Right kidney (tissue), 1 donor: ENCODE results near the gene DTNB.
"Not testable (repeated sequence)": the region's sequence is repeated elsewhere in the genome, so short reads cannot be mapped to it uniquely, and the experiment has no call there.

Experiments used
- DNase-seq: peaks from one replicate; pipeline ENCODE4 v3.0.0-alpha.2; 2016

The DTNB gene

GRCh38 chr2:25417715-25418369, 255.5 kb downstream of the DTNB start:
- DNase-seq = no peak

DNA sequence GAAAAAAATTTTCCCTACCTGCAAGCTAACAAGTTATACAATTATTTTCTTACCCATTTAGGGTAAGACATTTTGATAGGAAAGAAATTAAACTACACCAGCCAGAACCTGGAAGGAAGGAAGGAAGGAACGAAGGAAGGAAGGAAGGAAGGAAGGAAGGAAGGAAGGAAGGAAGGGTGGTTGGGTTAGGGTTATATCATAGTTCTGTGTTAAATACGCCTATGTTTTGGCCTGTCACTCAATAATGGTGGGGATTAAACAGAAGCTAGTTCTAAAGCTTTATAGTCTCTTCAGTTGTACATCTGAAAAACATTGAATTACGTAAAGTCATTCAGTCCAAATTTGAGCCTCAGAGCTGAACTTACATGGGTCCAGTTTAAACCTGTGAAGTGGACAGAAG, 256.7 kb downstream of the DTNB start:
- DNase-seq = no peak

DNA sequence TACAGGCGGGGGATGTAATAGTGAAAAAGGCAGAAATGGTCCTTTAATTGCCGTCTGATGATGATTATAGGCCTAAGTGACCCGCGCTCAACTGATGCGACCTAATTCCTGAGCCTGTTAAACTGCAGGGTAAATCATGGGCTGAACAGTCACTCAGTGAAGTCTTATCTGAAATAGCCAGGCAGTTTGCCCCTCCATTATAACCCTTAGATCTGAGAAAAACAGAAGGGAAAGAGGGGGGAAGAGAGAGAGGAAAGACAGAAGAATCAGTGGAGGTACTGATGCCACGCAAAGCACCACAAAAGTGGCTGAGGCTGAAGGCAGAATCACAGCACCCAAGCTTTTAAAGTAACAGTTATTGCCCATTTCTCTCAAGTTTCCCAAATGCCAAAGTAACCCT, 258.6 kb downstream of the DTNB start:
- no peak for DNase-seq

GRCh38 chr2:25413409-25413808, 260.0 kb downstream of the DTNB start:
- DNase-seq = not testable (repeated sequence)

DNA sequence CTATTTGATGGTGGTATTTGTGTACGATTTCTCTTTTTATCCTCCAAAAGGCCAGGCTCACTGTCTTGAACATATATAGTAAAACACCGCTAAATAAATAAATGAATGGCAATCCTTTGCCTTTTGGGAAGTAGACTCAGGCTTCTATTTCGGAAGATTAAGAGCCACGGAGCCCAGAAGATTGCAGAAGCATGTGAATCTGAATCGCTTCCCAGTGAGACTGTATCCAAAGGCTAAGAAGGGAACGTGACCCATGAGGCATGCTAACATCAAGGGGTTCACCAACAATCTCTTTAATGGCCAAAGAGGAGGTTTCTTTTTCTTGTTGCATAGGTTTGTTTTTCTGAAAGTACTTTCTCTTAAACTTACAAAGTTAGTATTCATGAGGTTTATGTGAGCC, 261.6 kb downstream of the DTNB start:
- DNase-seq = no peak

DNA sequence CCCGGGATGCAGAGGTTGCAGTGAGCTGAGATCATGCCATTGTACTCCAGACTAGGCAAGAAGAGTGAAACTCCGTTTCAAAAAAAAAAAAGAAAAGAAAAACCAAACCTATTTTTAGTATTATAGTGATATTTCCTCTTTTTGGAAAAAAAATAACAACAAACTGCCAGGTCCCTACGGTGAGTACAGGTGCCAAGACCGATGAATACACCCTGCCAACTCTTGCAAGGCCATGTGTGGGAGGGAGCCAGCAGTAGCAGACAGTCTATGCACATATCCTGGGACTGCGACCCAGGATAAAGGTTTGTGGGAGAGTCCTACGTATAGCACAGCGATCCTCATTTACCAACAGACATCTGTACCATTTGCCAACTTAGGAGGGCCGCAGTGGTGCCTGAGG, 262.1 kb downstream of the DTNB start:
- DNase-seq = no peak

DNA sequence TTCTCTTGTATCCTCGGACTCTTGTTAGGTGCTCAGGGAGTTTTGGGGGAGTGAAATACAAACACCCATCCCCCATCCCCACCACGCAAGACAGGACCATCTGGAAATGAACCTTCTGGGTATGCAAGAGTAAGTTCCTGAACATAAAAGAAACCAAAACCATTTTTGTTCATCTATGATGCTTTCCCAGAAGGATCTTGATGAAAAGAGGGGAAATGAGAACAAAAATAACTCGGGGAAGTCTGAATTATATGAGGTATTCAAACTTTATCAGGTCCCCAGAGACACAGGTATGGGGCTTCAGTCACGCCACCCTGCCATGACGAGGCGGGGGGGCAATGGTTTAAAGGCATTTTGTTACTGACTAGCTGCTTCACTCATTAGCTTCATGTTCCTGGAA, 263.0 kb downstream of the DTNB start:
- no peak for DNase-seq

- no peak for DNase-seq
Measured at GRCh38 chr2:25409468-25409867, 263.9 kb downstream of the DTNB start.

DNA sequence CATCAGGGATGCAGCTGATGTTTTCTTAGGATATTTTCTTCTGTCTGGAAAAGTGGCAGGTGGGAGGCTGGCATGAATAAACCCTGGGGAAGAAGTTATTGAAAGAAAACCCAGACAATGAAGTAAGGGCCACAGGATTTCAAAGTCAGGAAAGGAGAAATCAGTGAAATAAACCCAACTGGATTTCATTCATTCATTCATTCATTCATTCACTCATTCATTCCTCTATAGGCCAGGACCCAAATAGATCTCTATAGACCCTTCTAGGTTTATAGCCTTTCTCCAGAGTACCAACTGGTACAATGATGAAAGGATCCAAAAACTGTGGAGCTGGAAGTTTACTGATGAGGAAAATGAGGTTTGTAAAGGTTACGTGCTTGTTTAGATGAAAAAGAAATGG, 264.3 kb downstream of the DTNB start:
- no peak for DNase-seq

DNA sequence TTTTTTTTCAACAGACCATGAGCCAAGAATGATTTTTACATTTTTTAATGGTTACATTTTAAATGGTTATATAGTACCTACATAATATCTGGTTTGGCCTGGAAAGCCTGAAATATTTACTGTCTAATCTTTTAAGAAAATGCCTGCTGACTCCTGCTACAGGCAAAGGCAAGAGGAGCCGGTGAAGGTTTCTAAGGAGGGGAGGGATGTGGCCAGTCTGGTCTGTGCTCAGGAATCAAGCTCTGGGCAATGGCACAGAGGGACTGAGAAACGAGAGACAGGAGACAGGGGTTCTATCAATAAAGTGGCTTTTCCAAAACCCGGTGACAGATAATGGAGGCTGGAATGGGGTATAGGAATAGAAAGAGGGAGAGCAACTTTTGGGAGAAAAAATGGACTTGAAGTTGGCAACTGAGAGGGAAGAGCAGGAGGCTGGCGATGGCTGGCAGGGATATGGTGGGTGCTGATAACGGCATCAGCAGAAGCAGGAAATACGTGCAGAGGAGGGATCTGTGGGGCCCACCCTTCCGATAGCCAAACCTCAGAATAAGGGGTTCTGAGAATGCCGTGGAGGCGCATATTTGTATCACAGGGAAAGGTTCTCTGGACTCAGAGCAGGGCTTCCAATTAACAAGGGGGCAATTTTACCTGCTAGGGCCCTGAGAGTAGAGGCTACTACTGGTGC, 267.6 kb downstream of the DTNB start:
- no peak for DNase-seq

DNA sequence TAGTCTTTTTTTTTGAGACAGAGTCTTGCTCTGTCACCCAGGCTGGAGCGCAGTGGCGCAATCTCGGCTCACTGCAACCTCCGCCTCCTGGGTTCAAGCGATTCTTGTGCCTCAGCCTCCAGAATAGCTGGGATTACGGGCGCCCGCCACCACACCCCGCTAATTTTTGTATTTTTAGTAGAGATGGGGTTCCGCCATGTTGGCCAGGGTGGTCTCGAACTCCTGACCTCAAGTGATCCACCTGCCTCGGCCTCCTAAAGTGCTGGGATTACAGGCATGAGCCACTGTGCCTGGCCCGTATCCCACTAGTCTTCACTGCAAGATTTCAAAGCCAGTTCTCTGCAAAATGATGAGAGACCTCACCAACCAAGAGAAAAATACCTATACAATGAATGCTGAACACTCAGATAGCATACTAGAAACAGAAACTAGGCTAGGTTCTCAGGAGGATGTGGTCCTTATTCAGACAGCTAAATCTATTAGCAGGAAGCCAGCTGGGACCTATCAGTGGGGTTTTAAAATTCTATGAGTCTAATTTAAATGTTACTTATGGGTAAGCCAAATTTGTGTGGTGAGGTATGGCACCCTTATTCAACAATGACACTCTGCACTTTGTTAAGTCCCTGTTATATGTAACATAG, 270.1 kb downstream of the DTNB start:
- not testable (repeated sequence) for DNase-seq

DNA sequence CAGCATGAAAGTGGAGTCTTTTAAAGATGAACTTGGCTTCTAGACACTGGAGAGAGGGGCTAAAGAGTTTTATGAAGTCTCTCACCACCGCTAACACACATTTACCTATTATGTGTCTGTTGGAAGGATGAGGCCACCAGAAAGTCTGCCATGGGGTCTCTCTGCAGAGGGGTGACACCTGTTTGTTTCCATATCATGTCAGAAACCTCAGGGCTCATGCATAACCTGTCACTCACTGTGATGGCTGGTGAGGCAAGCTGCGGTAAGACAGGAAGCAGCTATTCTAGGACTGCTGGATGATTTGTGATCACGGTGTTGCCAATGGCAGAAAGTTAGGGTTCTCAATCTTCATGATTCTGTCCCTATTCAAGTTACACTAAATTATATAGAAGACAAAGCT, 270.9 kb downstream of the DTNB start:
- no peak for DNase-seq

DNA sequence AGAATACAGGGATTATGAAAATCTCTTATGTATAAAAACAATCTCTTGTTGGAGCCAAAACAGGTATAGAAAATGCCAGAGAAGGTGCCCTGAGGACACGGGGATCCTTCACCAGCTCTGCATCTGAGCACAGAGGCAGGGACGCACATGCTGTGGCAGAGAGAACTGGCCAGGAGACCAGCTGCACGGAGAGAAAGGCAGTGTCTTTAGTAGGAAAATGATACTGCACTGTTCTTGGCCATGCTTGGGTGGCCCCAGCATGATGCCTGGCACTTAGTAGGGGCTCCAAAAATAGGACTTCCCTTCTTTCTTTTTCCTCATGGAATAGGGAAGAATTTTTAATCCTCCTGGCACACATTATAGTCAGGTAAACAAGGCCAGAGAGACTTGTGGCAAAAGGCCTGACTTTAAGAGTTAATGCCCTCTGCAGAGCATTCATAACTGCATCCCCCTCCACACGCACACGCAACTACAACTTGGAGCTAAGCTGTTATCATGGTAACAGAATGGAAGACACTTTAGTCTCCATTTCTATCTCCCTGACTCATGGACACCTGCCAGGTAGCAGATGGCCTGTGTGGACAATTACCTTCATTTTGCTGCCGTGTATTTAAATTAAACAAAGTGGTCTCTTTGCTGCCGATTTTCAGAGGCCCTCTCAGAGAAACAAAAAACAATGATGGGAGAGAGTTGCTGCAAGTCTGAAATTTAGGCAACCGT, 271.9 kb downstream of the DTNB start:
- DNase-seq = no peak

DNA sequence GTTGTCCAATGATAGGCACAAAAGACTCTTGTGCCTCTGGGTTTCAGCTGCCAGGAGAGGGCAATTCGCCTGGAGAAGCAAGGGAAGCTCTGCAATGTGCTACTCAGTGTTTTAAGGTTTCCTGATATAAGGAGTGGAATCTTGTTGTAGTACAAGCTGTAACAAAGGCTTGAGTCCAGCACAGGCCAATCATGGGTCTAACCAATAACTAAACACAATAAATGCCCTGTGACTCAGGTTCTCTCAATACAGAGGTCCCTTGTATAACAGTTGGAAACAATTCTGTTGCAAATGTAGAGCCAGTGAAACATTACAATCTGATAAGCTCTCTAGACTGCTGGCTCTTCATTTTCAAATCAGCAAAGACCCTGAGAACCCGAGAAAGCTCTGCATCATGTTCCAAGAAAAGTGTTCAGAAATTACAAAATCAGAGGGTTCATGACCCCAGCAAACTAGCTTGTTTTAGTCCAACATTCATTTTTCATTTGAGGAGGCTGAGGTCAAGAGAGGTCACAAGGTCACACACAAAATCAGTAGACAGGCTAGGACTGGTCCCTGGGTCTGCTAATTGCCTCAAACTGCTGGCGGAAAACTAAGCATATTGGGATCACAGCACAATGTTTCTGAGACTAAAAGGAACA, 272.7 kb downstream of the DTNB start:
- no peak for DNase-seq

DNA sequence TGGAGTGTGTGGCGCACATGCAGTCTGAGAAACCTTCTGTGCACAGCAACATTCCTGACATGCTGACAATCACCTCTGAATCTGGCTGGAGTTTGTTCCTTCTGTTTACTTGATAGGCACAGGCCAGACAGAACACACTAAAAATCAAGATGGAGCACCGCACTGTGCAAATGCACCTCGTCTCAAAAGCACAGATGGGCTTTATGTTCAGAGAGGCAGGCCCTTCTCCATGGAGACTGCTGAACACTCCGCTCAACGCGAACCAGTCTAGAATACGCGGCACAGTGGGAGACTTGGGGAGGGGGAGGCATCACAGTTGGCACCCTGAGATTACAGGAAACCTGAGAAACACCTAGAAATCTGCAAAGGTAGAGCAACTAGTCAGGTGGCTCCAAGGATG, 273.2 kb downstream of the DTNB start:
- no peak for DNase-seq

GRCh38 chr2:25398534-25398933, 274.8 kb downstream of the DTNB start:
- DNase-seq = no peak

DNA sequence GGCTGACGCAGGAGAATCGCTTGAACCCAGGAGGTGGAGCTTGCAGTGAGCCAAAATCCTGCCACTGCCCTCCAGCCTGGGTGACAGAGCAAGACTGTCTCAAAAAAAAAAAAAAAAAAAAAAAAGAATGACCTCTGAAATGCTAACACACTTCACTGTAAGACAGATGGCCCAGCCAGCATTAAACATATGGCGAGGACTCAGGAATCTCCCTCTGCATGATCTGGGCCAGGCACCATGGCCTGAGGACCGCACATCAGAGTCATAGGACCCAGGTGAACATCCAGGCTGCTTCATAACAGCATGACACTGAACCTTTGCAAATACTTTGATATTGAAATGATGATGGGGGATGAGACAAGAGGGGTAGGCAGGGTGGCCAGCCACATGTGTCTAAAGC, 275.6 kb downstream of the DTNB start:
- DNase-seq = no peak

GRCh38 chr2:25389161-25389560, 284.2 kb downstream of the DTNB start:
- no peak for DNase-seq

DNA sequence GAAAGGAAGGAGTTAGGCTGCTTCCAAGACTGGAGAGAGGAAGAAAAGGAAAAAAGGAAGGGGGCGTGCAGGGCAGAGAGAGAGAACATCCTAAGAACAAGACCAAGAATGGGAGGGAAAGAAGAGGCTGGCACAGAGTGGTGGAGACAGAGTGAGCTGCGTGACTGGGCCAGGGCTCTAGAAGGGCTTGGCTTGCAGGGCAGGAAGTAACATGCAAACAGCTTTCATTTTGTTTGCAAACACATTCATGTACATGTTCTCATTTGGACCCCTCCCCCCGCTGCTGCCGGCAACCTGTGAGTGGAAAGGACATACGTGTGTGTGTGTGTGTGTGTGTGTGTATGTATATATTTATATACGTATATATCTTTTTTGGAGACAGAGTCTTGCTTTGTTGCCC, 284.9 kb downstream of the DTNB start:
- DNase-seq = no peak

GRCh38 chr2:25387876-25388449, 285.4 kb downstream of the DTNB start:
- no peak for DNase-seq

- no peak for DNase-seq
Measured at GRCh38 chr2:25386971-25387875, 286.2 kb downstream of the DTNB start.
